Activated B cell treated with CpG ODN at 0.5 μM for 24 hours (primary cell): ENCODE data around the gene LLGL1. TPM values are rescaled to one million over a fixed set of nuclear protein-coding genes. Genes with fewer than 3 reads are reported as not detected.
A peak's percentile ranks its signal among the peaks of the same experiment; 100 is the strongest.

Experiments used
- ATAC-seq: fragments of 200-7000 bp; cut with Tn5 transposase; one replicate; pipeline ENCODE4 v1.10.0; 2021; ENCODE audit warnings: low read depth, mild to moderate bottlenecking, moderate library complexity
- CTCF ChIA-PET: fragments of 350-600 bp; sonication (Branson Sonifier 250); formaldehyde crosslinking; loops from one replicate; lab custom pipeline; 2021; ENCODE audit warnings: antibody characterized with exemption; lab: Charles Lee
- POLR2A ChIA-PET: fragments of 350-600 bp; sonication (Branson Sonifier 250); formaldehyde crosslinking; loops from one replicate; lab custom pipeline; 2021; ENCODE audit warnings: antibody characterized with exemption; lab: Charles Lee
- DNase-seq: peaks from one replicate; pipeline ENCODE4 v3.0.0; 2022
- H3K27ac Mint-ChIP-seq: one replicate; pipeline ENCODE4 v1.8.0; 2020; ENCODE audit warnings: mixed read lengths
- H3K27me3 Mint-ChIP-seq: one replicate; pipeline ENCODE4 v1.8.0; 2021; ENCODE audit warnings: mixed read lengths
- H3K36me3 Mint-ChIP-seq: one replicate; pipeline ENCODE4 v1.8.0; 2021; ENCODE audit warnings: low read depth, mixed read lengths
- H3K4me1 Mint-ChIP-seq: one replicate; pipeline ENCODE4 v1.8.0; 2021; ENCODE audit warnings: mixed read lengths
- H3K4me3 Mint-ChIP-seq: one replicate; pipeline ENCODE4 v1.8.0; 2020; ENCODE audit warnings: mild to moderate bottlenecking, mixed read lengths
- H3K9me3 Mint-ChIP-seq: one replicate; pipeline ENCODE4 v1.8.0; 2020; ENCODE audit warnings: mixed read lengths
- CTCF ChIP-seq: fragments of 200-600 bp; IDR thresholded peaks from one replicate; pipeline ENCODE4 v1.8.0; 2022; ENCODE audit warnings: antibody characterized with exemption, mild to moderate bottlenecking
- intact Hi-C: fragments of 100-400 bp; cut with micrococcal nuclease; formaldehyde crosslinking; loops from one replicate; pipeline ENCODE4 v1.15.1; 2024
- total RNA-seq: library from RNA; stranded (reverse); gene quantifications from 2 replicates; pipeline ENCODE4 v1.2.3, GENCODE V29; 2022

The LLGL1 gene
- total RNA-seq, 1 donor from 2014 or later, result 10.5 TPM

GRCh38 chr17:18256351-18256750, 30.9 kb downstream of the LLGL1 start:
- no peak for TF ChIP-seq CTCF
- H3K4me3 Mint-ChIP-seq, result peak overlapping the region; percentile 35
- H3K36me3 Mint-ChIP-seq, result peaks cover 50% of the 10 kb centered on the region
- intact Hi-C loops, result no loop called here
- no peaks in the 10 kb centered on the region for H3K27me3 Mint-ChIP-seq
- peaks cover 32% of the 10 kb centered on the region for H3K4me1 Mint-ChIP-seq
- CTCF ChIA-PET, result no interaction called here
- DNase-seq (no peak), ATAC-seq (no peak)
- no peaks in the 10 kb centered on the region for H3K9me3 Mint-ChIP-seq
- no peak overlapping the region for H3K27ac Mint-ChIP-seq
- POLR2A ChIA-PET, result interaction anchor here (0.7 kb wide), 1 partner anchor 1122 kb away, joined by 3 read pairs; the partner anchor contains the start of gene MAPK7

GRCh38 chr17:18256776-18257175, 31.3 kb downstream of the LLGL1 start:
- ChIA-PET CTCF (no interaction called here), POLR2A (interaction anchor here (0.7 kb wide), 1 partner anchor 1121 kb away, joined by 3 read pairs; the partner anchor contains the start of gene MAPK7)
- no peak overlapping the region for H3K27ac Mint-ChIP-seq
- no peak for ATAC-seq
- peaks cover 46% of the 10 kb centered on the region for H3K36me3 Mint-ChIP-seq
- H3K4me3 Mint-ChIP-seq, result peak overlapping the region; percentile 96
- no peaks in the 10 kb centered on the region for H3K9me3 Mint-ChIP-seq
- H3K27me3 Mint-ChIP-seq, result no peaks in the 10 kb centered on the region
- peaks cover 36% of the 10 kb centered on the region for H3K4me1 Mint-ChIP-seq
- intact Hi-C loops, result no loop called here
- DNase-seq, result no peak
- no peak for TF ChIP-seq CTCF

- ChIA-PET POLR2A (no interaction called here), CTCF (no interaction called here)
- peaks cover 38% of the 10 kb centered on the region for H3K4me1 Mint-ChIP-seq
- H3K36me3 Mint-ChIP-seq, result peaks cover 42% of the 10 kb centered on the region
- peak overlapping the region; percentile 81 for H3K27ac Mint-ChIP-seq
- no peaks in the 10 kb centered on the region for H3K27me3 Mint-ChIP-seq
- no peak for ATAC-seq
- peak overlapping the region; percentile 96 for H3K4me3 Mint-ChIP-seq
- DNase-seq, result no peak
- TF ChIP-seq CTCF, result no peak
- intact Hi-C loops, result no loop called here
- no peaks in the 10 kb centered on the region for H3K9me3 Mint-ChIP-seq
Observed at GRCh38 chr17:18257268-18257981, 32.0 kb downstream of the LLGL1 start.

- ChIA-PET POLR2A (no interaction called here), CTCF (no interaction called here)
- Mint-ChIP-seq H3K9me3 (no peaks in the 10 kb centered on the region), H3K4me1 (peaks cover 38% of the 10 kb centered on the region), H3K27ac (peak overlapping the region; percentile 81), H3K36me3 (peaks cover 36% of the 10 kb centered on the region), H3K27me3 (no peaks in the 10 kb centered on the region), H3K4me3 (peak overlapping the region; percentile 96)
- DNase-seq, result peak; percentile 57
- intact Hi-C loops, result loop anchor here (1.0 kb wide), 1 partner anchor 10 kb away; no protein-coding TSS in a partner anchor
- TF ChIP-seq CTCF, result no peak
- ATAC-seq, result peak; percentile 33
Observed at GRCh38 chr17:18257982-18258355, 32.5 kb downstream of the LLGL1 start.

GRCh38 chr17:18258356-18259038, 33.1 kb downstream of the LLGL1 start, which contains the start of gene FLII:
Gene FLII (minus strand): TSS chr17:18258738. CDS start chr17:18258690, 48 bp downstream.
- ChIA-PET CTCF (no interaction called here), POLR2A (interaction anchor here (0.9 to 1.9 kb wide), 2 partner anchors 56 to 78 kb away, joined by 3 to 10 read pairs; partner anchors contain the start of genes SMCR8 and TOP3A)
- DNase-seq (peak; percentile 66), ATAC-seq (peak; percentile 43)
- H3K4me1 Mint-ChIP-seq, result peaks cover 38% of the 10 kb centered on the region
- no peak for TF ChIP-seq CTCF
- no peaks in the 10 kb centered on the region for H3K9me3 Mint-ChIP-seq
- intact Hi-C loops, result loop anchor here (1.0 kb wide), 1 partner anchor 10 kb away; no protein-coding TSS in a partner anchor
- H3K27me3 Mint-ChIP-seq, result no peaks in the 10 kb centered on the region
- peak within 1 kb of the TSS; percentile 96 for H3K4me3 Mint-ChIP-seq
- H3K36me3 Mint-ChIP-seq, result peaks cover 36% of the 10 kb centered on the region
- peak within 1 kb of the TSS; percentile 81 for H3K27ac Mint-ChIP-seq
